Stimulated activated naive CD4-positive, alpha-beta T cell (primary cell): Measurements from ENCODE around the gene APOL5.
"Not testable (repeated sequence)": the region's sequence is repeated elsewhere in the genome, so short reads cannot be mapped to it uniquely, and the experiment has no call there.

Source experiments
- DNase-seq, 6 experiments: peaks; one replicate each; lab custom pipeline; 2025; lab: John Stamatoyannopoulos, UW

APOL5 gene, protein sequence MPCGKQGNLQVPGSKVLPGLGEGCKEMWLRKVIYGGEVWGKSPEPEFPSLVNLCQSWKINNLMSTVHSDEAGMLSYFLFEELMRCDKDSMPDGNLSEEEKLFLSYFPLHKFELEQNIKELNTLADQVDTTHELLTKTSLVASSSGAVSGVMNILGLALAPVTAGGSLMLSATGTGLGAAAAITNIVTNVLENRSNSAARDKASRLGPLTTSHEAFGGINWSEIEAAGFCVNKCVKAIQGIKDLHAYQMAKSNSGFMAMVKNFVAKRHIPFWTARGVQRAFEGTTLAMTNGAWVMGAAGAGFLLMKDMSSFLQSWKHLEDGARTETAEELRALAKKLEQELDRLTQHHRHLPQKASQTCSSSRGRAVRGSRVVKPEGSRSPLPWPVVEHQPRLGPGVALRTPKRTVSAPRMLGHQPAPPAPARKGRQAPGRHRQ

DNA sequence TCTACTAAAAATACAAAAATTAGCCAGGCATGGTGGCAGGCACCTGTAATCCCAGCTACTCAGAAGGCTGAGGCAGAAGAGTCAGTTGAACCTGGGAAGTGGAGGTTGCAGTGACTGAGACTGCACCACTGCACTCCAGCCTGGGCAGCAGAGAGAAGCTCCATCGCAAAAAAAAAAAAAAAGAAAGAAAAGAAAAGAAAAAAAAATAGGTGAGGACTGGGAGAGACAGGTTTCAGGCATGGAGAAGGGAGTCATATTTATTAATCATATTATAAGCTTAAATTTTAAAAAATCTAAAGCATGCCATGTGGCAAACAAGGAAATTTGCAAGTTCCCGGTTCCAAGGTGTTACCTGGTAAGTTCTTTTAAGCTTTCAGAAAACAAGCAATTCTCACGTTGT lies at the start of gene APOL5:
TSS of gene APOL5 (plus strand) at position 301 of the 400 bp plus-strand sequence. CDS start at position 301, 0 bp downstream.
- no peak for DNase-seq

DNA sequence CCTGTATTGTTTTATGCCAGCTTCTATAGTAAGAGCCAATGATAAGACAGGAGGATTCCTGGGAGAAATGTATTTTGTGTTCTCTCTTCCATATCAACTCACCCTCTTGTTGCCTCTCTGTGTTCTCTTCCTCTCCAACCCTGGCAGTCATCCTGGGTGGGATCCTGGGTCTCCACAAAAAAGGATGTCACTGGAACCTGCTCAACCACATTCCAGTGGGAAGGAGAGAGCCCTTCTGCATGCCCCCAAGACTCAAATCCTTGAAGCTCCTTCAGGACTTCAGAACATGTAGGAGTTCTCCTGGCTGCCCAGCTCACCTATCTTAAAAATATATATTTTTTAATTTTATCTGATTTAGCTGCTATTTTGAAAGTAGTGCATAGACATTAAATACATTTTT lies 43.3 kb upstream of the APOL5 start:
- DNase-seq: no peak

DNA sequence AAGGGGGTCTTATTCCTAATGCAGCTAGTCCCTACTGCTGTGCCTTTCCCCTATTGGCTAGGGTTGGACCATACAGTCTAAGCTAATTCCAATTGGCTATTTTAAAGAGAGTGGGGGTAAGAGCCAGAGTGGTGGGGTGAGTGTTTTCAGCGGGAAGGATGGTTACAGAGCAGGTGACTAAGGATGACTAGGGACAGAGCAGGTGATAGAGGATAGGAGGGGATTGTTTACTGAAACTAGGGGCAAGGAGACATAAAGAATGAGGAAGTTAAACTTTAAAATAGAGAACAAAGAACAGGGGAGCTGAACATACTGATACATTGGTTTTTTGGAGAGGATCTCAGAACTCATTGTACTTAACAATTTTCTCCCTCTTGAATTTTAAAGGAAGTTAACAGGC lies 41.6 kb upstream of the APOL5 start:
- not testable (repeated sequence) for DNase-seq

DNA sequence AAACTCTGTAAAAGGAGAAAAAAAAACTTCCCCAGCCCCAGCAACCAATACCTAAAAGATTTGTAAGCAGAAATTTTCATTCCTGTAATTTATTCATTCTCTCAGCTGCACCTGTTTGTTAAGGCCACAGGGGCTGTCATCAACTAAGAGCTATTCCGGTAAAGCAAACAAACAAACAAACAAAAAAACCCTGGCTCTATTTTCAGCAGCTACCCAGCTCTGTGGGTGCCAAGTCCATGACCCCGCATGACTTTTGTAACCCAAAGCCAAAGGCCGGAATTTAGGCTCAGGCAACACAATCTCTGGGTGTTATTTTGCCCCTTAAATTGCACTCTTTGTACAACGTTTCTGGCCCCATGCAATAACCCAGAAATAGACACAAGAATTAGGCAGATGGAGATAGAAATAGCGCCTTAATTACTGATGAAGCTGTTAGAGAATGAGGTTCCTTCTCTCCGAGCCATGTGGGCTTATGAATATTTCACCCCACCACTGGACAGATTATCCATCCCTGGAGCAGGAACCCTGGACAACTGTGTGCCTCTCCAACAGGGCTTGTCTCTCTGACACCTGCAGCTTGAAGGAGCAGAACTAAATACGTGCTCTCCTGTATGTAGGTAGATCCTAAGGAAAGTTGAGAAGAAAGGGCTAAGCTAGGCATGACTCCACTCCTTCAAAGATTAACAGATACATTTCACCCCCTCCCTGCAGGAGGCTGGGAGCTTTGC lies 40.0 kb upstream of the APOL5 start:
- no peak for DNase-seq

DNA sequence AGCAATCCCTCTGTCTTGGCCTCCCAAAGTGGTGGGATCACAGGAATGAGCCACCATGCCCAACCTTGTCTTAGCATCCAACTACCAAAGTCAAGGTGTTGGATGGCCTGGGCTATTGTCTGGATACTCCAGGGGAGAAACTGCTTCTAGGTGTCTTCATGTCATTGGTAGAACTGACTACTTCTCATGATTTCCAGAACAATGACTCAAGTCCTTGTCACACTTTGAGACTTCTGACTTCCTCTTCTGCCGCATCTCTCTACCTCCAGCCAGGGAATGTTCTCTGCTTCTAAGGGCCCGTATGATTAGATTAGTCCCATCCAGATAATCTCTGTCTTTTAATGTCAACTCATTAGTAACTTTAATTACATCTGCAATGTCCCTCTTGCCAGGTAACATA lies 38.8 kb upstream of the APOL5 start:
- no peak for DNase-seq

DNA sequence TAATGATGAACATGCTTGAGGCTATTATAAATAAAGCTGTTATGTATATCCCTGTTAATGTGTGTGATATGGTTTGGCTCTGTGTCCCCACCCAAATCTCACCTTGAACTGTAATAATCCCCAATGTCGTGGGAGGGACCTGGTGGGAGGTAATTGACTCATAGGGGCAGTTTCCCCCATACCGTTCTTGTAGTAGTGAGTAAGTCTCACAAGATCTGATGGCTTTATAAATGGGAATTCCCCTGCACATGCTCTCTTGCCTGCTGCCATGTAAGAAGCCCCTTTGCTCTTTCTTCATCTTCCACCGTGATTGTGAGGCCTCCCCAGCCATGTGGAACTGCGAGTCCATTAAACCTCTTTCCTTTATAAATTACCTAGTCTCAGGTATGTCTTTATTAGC lies 38.2 kb upstream of the APOL5 start:
- not testable (repeated sequence) for DNase-seq

DNA sequence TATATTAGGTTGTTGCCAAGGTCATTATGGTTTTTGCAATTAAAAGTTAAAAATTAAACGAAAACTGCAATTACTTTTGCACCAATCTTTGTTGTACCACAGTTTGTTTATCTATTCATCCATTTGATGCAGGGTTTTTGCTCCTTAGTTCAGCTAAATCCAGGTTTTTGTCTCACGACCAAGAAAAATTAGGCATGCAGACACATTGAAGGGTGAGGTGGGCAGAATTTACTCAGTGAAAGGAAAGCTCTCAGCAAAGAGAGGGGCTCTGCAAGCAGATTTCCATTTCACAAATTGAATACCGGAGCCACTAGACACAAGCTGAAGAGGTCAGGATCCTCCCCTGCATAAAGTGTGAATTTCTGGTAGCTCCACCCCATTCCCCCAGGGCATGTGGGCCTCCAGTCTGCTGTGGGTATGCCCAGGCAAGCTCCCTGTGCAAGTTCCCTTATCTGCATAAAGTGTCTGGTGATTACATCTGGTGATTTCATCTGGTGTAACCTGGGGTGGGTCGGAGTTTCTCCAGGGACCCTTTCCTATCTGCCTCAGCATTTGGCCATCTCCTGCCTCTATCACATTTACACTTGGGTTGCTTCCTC lies 36.1 kb upstream of the APOL5 start:
- no peak for DNase-seq

DNA sequence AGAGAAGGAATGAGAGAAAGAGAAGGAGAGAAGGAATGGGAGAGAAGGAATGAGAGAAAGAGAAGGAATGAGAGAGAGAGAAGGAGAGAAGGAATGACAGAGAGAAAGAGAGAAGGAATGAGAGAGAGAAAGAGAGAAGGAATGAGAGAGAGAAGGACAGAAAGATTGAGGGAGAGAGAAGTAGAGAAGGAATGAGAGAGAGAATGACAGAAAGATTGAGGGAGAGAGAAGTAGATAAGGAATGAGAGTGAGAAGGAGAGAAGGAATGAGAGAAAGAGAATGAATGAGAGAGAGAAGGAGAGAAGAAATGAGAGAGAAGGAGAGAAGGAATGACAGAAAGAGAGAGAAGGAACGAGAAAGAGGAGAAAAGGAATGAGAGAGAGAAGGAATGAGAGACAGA lies 34.1 kb upstream of the APOL5 start:
- DNase-seq: no peak

DNA sequence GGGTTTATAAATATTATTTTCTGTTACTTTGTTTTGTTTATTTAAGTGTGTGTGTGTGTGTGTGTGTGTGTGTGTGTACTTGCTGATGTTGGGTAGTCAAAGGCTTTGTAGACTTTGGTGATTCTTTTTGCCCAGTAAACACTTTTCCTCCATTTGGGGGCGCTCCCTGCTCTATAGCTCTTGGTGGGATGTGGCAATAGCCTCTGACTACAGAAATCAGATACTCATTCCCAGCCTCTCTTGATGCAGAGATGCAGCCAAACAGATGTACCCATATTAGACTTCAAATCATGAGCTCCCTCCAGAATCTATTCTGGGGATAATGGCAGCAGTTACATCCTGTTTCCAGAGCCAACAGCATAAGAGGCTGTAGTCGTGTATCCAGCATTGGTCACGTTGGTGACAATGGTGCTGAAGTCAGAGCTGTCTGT lies 33.4 kb upstream of the APOL5 start:
- DNase-seq: no peak

DNA sequence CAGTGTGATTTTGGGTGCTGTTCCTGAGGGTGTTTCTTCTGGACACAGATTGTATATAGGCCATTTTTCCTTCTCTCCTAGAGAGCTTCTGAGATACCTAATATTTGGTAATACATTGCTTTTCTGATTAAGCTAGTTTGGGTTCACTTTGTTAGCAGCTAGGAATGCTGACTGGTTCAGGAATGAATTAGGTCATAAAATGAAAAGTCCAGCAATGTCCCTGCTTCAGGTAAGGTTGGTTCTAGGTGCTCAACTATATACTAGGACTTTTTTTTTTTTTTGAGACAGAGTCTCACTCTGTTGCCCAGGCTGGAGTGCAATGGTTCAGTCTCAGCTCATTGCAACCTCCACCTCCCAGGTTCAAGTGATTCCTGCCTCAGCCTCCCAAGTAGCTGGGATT lies 32.9 kb upstream of the APOL5 start:
- DNase-seq: no peak

DNA sequence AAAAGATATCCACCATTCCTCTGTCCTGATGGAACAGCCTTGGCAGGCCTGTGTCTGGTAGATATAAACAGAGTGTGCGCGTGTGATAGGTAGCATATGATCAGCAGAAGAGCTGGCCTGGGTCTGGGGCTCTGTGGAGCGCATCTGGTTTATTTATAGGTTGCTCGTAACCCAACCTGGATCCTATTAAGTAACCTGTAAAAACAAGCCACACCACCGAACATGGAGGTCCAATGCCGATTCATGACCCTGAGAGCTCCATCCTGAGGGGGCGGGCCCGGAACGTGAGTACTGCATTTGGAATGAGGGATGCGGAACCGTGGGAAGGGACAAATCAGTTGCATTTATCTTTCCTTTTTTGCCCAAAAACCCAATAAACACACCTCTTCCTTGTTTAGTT lies 31.9 kb upstream of the APOL5 start:
- no peak for DNase-seq

DNA sequence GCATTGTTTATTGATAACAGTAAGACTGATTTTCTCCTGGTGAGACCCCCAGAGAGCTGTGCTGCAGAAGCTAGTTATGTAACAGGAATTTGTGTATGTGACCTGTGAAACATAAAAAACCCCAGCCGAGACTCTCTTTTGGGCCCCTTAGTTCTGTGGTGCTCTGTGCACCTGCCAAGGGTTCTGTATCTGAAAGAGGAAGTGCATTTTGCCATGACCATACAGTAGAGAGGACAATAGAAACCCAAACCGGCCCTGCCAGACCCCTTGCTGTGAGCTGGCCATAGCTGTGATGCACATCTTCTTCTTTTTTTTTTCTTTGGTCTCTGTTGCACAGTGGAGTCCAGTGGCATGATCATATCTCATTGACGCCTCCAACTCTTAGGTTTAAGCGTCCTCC lies 31.4 kb upstream of the APOL5 start:
- no peak for DNase-seq

DNA sequence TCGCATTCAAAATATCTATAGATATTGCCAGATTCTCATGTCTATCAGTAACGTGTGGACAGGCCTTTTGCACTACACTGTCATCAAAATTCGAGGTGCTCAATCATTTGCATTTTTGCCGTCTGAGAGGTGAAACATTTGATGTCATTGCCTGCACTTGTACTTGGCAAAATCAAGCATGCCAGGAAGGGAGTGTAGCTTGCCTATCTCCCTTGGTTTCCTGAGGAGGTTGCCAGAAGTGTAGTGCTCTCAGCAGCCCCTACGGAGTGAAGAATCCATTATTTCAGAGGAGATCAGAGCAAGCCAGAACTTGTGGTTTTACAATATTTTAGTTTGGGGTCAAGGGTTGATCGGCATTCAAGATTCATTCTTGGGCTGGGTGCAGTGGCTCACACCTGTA lies 30.2 kb upstream of the APOL5 start:
- no peak for DNase-seq

DNA sequence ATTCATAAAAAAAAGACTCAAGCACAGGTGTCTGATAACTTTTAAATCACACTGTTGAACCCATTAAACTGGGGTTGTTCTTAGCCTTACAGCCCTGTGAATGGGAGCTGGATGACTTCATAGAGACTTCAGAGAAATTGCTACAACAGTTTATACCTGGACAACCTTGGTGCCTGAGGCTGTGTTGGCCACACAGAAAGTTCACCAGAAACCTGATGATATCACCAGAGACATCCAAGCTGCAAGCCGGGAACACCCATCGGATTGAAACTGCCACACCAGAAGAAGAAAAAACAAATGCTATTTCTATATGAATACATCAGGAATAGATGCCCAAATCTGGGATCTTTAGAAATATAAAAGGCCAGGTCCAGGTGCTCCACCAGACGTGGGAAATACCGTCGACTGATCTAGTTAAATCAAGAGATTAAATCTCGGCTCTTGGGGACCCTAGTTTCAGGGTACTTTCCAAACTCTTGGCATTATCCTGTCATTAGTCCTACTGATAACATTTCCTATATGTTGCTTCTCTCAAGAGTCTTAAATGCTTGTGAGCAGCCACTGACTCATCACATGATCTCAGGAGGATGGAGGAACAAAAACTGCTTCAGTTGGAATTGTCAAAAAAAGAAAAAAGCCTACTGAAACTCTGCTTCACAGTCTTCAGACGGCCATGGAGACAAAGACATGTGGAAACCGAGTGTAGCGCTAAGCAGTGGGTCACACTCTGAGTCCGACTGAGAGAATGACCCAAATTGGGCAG lies 28.6 kb upstream of the APOL5 start:
- no peak for DNase-seq

DNA sequence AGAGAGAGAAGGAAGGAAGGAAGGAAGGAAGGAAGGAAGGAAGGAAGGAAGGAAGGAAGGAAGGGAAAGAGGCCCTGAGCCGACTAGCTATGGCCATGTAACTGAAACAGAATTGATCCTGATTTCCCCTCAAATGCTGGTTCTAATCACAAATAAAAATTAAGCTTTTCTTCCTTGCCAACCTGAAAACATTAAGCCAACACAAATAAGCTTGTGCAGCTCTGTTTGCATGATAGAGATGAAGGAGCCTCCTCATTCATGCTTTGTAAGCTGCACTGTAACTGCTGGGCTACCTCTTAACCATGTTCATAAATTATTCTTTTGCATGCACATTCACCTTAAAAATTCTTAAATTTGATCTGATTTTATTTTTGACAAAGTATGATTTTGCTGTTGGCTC lies 27.7 kb upstream of the APOL5 start:
- DNase-seq: no peak

DNA sequence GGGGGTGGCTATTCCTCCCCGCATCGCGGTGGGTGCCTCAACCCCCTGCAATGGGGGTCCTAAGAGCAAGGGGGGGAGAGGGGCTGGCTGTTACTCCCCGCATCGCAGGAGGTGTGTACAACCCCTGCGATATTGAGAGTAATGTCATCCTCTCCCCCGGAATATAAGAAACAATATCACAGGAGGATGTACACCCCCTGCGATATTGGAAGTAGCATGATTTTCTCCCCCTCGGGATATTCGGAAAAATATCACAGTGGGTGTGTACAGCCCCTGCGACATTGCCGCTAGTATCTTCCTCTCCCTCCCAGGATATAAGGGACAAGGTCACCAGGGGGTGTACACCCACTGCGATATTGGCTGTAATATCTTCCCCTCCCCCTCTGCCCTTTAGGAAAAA lies 22.5 kb upstream of the APOL5 start:
- peak in 1 of 6 experiments; percentile 10 for DNase-seq

DNA sequence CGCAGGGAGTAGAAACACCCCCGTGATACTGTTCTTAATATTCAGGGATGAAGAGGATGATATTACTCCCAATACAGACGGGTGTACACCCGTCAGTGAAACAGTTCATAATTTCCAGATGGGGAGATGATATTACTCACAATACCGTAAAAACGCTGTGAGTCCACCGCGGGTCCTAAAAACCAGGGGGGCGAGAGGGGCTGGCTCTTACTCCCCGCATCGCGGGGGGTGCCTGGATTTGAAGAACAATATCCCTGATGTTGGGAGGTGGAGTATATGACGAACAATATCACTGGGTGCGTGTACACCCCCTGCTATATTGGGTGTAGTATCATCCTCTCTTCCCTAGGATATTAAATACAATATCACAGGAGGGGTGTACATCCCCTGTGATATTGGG lies 20.5 kb upstream of the APOL5 start:
- DNase-seq: peak in 3 of 6 experiments; percentile 8 to 39 (median 18)

DNA sequence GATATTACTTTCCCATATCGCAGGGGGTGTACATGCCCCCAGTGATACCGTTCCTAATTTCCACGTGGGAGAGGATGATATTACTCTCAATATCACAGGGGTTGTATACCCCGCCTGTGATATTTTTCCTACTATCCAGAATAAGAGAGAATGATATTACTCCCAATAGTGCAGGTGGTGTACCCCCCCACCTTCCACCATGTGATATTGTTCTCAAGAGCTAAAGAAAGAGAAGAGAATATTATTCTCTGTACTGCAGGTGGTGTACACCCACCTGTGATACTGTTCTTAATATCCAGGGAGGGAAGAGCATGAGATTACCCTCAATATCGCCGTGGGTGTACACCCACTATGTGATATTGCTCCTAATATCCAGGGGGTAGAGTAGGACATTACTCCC lies 17.8 kb upstream of the APOL5 start:
- DNase-seq: peak in 1 of 6 experiments; percentile 11

DNA sequence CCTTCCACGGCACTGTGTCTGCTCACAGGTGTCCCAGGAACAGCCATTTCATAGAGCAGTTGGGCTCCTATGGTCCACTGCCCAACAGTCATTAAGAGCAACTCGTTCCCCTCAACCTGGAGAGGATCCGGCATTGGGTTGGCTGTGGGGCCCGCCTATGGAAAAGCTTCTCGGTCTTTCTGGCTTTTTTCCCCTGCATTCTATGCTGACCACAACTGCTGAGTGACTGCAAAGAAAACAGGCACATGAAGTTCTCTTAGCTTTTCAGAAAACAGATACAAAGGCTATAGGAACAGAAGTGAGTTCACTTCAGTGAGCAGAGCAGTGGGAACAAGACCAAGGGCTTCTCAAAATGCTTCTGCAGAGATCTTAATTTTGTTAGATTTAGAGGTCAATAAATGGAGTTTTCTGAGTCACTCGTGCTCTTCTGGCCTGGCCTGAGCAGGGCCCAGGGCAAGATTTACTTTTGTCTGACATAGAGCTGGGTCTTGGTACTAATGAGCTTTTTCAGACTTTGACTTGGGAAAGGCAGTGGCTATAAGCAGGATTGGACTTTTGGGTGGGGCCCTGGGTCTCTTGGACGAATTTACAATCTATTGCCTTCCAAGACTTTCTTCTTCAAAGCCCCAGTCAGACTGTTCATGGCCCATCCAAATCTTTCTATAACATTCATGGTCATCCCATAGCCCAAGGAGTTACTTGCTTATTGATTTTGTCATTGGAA lies 13.6 kb upstream of the APOL5 start:
- DNase-seq: no peak

DNA sequence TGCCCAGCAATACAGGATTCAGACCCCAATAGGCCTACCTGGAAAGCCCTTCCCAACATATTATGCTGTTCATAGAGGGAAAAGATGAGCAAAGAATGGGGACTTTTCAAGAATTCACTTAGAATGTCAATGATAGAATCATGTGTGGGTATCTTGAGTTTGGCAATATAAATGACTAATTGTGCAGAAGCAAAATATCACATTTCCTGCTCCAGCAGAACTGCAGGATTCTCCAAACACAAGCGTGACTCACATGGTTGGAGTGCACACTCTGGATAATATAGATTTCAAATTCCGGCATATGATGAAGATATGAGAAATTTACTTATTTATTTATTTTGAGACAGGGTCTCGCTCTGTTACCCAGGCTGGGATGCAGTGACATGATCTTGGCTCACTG lies 12.5 kb upstream of the APOL5 start:
- no peak for DNase-seq

DNA sequence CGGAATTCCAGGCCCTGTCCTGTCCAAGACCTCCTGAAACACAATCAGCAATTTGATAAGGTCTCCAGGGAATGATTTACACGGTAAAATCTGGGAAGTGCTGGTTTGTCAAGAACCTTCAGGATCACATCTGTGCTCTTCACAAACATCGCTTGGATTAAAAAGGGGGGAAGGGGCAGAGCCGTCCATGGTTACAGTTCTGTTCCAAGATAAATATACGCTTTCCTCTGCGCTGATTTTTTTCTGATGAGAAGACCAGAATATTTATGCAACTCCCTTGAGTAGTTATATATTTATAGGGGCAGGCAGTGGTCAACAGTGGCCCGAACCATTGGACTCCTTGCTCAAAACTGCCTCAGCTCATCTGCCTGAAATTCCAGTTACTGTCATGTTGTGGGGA lies 9.2 kb upstream of the APOL5 start:
- DNase-seq: no peak

DNA sequence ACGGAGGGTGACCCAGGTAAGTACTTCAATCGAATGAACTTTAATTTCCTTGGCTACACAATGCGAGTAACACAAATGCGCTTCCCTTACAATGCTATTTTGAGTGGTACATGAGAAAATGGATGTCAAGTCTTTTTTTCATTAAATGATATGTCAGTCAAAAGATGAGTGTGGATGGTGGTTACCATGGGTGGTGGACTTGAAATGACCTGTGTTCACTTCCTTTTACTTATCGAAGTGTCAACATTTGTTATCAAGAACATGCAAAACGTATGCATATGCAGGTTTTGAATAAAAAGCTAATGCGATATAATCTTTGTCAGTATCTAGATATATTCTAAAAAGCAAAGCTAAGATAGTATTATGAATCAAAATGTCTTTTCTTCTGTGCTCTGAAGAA lies 8.8 kb upstream of the APOL5 start:
- no peak for DNase-seq
